Right lobe of liver (tissue), 6 donors: ENCODE results near the gene PTPRD. TPM values are rescaled to one million over a fixed set of nuclear protein-coding genes. Genes with fewer than 3 reads are reported as not detected.

Source experiments
- ATAC-seq, 4 donors: fragments of 200-7000 bp; cut with Tn5 transposase; one replicate each; pipeline ENCODE4 v1.9.1; 2020; ENCODE audit warnings: mild to moderate bottlenecking in 4 of 4, moderate library complexity in 4 of 4
- DNase-seq, 3 donors: peaks; one replicate each; pipeline ENCODE4 v3.0.0-alpha.2; 2020
- H3K27ac ChIP-seq, 3 donors: fragments of 200-600 bp; one replicate each; pipeline ENCODE4 v1.8.0; 2022
- H3K27me3 ChIP-seq, 2 donors: fragments of 200-600 bp; one replicate each; pipeline ENCODE4 v1.8.0; 2022
- H3K36me3 ChIP-seq, 4 donors: fragments of 200-600 bp; sonication (generic) in 1 of 4; one replicate each; pipeline versions ENCODE4 v1.5.1 to v1.8.0; 2017 to 2022; ENCODE audit warnings: control low read depth in 1 of 4
- H3K4me1 ChIP-seq, 4 donors: fragments of 200-600 bp; sonication (generic) in 1 of 4; one replicate each; pipeline versions ENCODE4 v1.5.1 to v1.8.0; 2017 to 2022; ENCODE audit warnings: control low read depth in 1 of 4
- H3K4me3 ChIP-seq, 3 donors: fragments of 200-600 bp; one replicate each; pipeline ENCODE4 v1.8.0; 2022
- H3K9me3 ChIP-seq, 4 donors: fragments of 200-600 bp; sonication (generic) in 1 of 4; one replicate each; pipeline versions ENCODE4 v1.5.1 to v1.8.0; 2017 to 2022; ENCODE audit warnings: control low read depth in 1 of 4
- POLR2A ChIP-seq: fragments of 450-650 bp; IDR thresholded peaks from one replicate; pipeline ENCODE4 v1.6.1; 2017; ENCODE audit warnings: antibody characterized with exemption, mild to moderate bottlenecking
- WGBS: methylation state at CpG from one replicate; pipeline ENCODE4 v1.1.6; 2018; ENCODE audit warnings: low coverage, low lambda C conversion rate; ENCODE audit not compliant: insufficient coverage; ENCODE audit errors: missing lambda C conversion rate; 5-methylcytosine and 5-hydroxymethylcytosine counted together
- intact Hi-C, 2 donors: fragments of 100-400 bp; cut with DNase I; formaldehyde crosslinking; loops; one replicate each; pipeline versions ENCODE4 v1.11.2 to v1.14.1; 2022
- total RNA-seq, 6 experiments: library from RNA; depleted of rRNA in 2 of 6; stranded (reverse); fragments of >200 nt in 2 of 6; fragmentation: NEBNext Ultra II Directional in 3 of 6; extraction: Animal tissue kit (Norgen Biotek cat#: 25700) in 3 of 6; gene quantifications; one replicate each; pipeline versions ENCODE4 v1.1.0 to v1.2.4, GENCODE V29; 2016 to 2023
- TF ChIP-seq, protein P1 (sequence below), 4 donors: fragments of 200-600 bp in 3 of 4; fragments of 450-650 bp in 1 of 4; IDR thresholded peaks; one replicate each; pipeline versions ENCODE4 v1.5.1 to v1.8.0; 2016 to 2022; ENCODE audit warnings: antibody characterized with exemption in 4 of 4, mild to moderate bottlenecking in 2 of 4
- donor health status: DM: no; HTN: yes; CAD: no.
- donor health status: DM: no; HTN: no; CAD: no.
- donor health status: DM: no; HTN: no; CAD: no.
- donor health status: DM: no; HTN: yes; CAD: no.
- donor health status: DM: no; HTN: yes; CAD: no.

The PTPRD gene
- total RNA-seq, 6 experiments from 2014 or later, result 5.4 to 29.8 (median 13.9) TPM

DNA sequence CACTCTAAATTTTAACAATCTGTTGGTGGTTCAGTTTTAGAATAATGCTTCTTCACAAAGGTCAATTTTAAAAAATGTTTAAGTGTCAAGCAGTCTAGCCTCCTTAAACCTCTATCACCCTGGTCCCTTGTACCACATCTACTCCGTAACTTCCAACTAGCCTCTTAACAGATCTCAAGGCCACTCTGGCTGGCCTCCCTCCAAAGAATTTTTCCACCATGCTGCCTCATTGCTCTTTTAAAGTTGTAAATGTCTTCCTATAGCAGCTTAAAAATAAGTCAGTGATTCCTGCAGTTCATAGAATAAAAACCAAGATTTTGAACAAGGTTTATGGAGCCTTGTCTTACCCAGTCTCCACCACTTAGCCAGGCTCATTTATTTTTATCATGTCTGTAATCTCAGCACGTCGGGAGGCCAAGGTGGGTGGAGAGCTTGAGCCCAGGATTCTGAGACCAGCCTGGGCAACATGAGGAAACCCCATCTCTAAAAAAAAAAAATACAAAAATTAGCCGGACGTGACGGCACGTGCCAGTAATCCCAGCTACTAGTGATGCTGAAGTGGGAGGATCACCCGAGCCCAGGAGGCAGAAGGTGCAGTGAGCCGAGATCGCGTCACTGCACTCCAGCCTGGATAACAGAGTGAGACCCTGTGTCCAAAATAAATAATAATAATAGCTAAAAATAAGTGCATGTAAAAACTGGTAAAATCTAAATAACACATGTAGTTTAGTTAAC is 1888.4 kb downstream of the PTPRD start:
- 88% methylated on average over 11 of the region's 11 CpGs for WGBS
- no peak for ATAC-seq
- intact Hi-C loops, result no loop called here

DNA sequence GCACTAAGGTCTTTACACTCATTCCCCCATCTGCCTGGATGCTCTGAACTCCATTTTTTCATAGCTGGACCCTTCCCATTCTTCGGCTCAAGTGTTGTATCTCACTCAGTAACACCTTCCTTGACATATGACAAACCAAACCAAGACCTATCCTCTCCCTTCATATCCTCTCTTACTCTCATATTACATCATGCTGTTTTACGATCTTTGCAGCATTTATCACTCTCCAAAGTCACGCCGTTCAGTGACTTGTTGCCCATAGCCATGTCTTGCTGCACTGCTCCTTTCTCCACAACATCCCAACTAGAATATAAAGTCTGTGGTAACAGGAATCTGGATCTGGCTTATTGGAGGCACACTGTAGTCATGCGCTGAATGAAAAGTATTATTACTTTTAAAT is 1889.6 kb downstream of the PTPRD start:
- Histone ChIP-seq H3K27me3 (no peaks in the 10 kb centered on the region), H3K36me3 (no peaks in the 10 kb centered on the region), H3K27ac (no peak overlapping the region), H3K4me1 (no peaks in the 10 kb centered on the region), H3K4me3 (no peak overlapping the region), H3K9me3 (no peaks in the 10 kb centered on the region)
- ATAC-seq, result no peak
- DNase-seq, result no peak
- intact Hi-C loops, result no loop called here
- 90% methylated on average over 5 of the region's 5 CpGs for WGBS
- TF ChIP-seq, protein P1, sequence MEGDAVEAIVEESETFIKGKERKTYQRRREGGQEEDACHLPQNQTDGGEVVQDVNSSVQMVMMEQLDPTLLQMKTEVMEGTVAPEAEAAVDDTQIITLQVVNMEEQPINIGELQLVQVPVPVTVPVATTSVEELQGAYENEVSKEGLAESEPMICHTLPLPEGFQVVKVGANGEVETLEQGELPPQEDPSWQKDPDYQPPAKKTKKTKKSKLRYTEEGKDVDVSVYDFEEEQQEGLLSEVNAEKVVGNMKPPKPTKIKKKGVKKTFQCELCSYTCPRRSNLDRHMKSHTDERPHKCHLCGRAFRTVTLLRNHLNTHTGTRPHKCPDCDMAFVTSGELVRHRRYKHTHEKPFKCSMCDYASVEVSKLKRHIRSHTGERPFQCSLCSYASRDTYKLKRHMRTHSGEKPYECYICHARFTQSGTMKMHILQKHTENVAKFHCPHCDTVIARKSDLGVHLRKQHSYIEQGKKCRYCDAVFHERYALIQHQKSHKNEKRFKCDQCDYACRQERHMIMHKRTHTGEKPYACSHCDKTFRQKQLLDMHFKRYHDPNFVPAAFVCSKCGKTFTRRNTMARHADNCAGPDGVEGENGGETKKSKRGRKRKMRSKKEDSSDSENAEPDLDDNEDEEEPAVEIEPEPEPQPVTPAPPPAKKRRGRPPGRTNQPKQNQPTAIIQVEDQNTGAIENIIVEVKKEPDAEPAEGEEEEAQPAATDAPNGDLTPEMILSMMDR (IDR thresholded peaks at IDR 0.05), result no peak
- TF ChIP-seq POLR2A, result no peak

More for the DNA sequence above, 1888.4 kb downstream of the PTPRD start:
- Histone ChIP-seq H3K4me1 (no peaks in the 10 kb centered on the region), H3K27me3 (no peaks in the 10 kb centered on the region), H3K4me3 (no peak overlapping the region), H3K27ac (no peak overlapping the region), H3K9me3 (no peaks in the 10 kb centered on the region), H3K36me3 (no peaks in the 10 kb centered on the region)
- DNase-seq, result no peak
- TF ChIP-seq, protein P1 (IDR thresholded peaks at IDR 0.05), result no peak

DNA sequence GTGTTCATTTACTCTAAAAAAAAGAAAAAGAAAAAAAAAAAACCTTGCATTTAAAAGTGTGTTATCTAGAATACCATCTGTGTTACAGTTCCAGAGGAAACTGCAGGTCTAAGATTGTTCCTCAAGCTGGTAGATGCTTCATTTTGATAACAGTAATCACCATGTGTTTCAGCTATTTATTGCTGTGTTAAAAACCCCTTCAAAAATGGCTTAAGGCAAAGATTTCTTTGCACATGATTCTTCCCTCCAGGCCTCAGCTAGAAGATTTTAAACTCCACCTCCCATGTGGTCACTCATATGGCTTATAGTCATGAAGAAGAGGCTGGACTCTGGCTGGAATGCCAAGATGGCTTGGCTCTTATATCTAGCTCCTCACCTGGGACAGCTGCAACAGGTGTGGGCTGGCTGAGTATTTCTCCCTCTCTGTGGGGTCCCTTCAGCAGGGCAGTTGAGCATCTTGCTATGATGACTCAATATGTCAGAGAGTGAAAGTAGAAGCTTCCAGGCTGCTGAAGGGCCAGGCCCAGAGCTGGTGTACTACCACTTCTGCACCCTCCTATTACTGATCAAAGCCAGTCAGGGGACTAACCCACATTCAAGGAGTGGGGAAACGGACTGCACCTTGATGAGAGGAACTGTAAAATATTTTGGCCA is 1892.8 kb downstream of the PTPRD start:
- DNase-seq, result no peak
- Histone ChIP-seq H3K4me1 (no peaks in the 10 kb centered on the region), H3K27me3 (no peaks in the 10 kb centered on the region), H3K36me3 (no peaks in the 10 kb centered on the region), H3K4me3 (no peak overlapping the region), H3K9me3 (no peaks in the 10 kb centered on the region), H3K27ac (no peak overlapping the region)
- no peak for ATAC-seq
- intact Hi-C loops, result no loop called here
- 56% methylated on average over 1 of the region's 1 CpG for WGBS
- TF ChIP-seq, protein P1 (IDR thresholded peaks at IDR 0.05), result no peak
- TF ChIP-seq POLR2A, result no peak

DNA sequence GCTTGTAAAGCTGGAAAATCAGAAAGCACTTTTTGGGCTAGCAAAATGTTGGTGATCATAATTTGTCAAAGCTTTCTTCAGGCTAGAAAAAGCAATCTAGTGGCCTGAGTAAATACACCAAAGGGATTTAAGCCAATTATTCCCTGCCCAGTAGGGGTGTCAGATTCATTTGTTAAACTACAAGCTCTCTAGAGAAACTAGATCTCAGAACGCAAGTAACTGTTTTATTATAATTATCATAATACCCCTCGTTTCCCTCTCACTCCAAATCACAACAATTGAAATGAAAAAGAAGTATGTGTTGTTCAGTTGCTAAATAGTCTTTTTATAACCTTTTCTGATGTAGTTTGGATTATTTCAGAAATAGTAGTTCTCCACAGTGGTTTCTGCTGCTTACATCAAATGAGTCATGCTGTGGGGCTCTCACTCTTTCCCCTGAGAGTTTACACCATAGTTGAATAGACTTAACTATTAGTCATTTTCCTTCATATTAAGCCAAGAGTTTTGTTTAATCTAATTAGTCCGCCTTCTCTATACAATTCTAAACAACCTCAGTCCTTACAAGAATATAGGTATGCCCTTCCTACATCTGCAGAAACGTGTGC is 1894.6 kb downstream of the PTPRD start:
- H3K27me3 ChIP-seq, result no peaks in the 10 kb centered on the region
- DNase-seq (no peak), ATAC-seq (no peak)
- H3K4me3 ChIP-seq, result no peak overlapping the region
- H3K4me1 ChIP-seq, result no peaks in the 10 kb centered on the region
- TF ChIP-seq, protein P1 (IDR thresholded peaks at IDR 0.05), result no peak
- no peak for TF ChIP-seq POLR2A
- H3K27ac ChIP-seq, result no peak overlapping the region
- no peaks in the 10 kb centered on the region for H3K9me3 ChIP-seq
- WGBS, result 55% methylated on average over 4 of the region's 4 CpGs
- H3K36me3 ChIP-seq, result no peaks in the 10 kb centered on the region
- intact Hi-C loops, result no loop called here
